SK-N-MC (cell line): ENCODE data around the gene TSR3.

Source experiments
- EZH2 ChIP-seq: fragments of 200-600 bp; sonication (generic); IDR thresholded peaks from one replicate; pipeline ENCODE4 v1.6.1; 2017; ENCODE audit warnings: antibody characterized with exemption
- FOXP2 ChIP-seq: optimal IDR thresholded peaks from 2 replicates; pipeline ENCODE3; 2011; ENCODE audit warnings: mild to moderate bottlenecking, moderate library complexity; ENCODE audit not compliant: insufficient read depth; ENCODE audit errors: extremely low read length, control extremely low read depth
- POLR2AphosphoS5 ChIP-seq: IDR thresholded peaks from 2 replicates; pipeline ENCODE4 v1.6.1; 2012; ENCODE audit warnings: mild to moderate bottlenecking, low read depth, low read length, borderline replicate concordance

DNA sequence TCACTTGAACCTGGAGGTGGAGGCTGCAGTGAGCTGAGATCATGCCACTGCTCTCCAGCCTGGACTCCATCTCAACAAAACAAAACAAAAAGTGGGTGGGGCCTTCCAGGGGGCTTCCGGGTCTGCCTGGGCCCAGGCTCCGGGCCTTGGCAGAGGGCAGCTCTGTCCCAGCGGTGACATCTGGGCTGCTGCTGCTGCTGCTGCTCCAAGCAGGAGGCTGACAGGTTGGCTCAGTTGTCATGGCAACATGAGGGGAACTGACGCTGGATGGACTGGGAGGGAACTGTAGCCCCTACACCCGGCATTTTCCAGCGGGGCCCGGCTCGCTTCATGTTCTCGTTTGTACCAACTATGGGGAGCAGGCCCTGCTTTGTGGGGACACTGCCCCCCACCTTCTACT is 14.2 kb downstream of the TSR3 start:
- TF ChIP-seq POLR2AphosphoS5 = no peak
- no peak for TF ChIP-seq EZH2
- no peak for TF ChIP-seq FOXP2
